ENCODE measurements around the gene SF3B2. TPM values are rescaled to one million over a fixed set of nuclear protein-coding genes. Genes with fewer than 3 reads are reported as not detected.
"Not testable (repeated sequence)": the region's sequence is repeated elsewhere in the genome, so short reads cannot be mapped to it uniquely, and the experiment has no call there.

The SF3B2 gene
- total RNA-seq, 6 donors from 2014 or later, result 142 to 193 (median 173) TPM

DNA sequence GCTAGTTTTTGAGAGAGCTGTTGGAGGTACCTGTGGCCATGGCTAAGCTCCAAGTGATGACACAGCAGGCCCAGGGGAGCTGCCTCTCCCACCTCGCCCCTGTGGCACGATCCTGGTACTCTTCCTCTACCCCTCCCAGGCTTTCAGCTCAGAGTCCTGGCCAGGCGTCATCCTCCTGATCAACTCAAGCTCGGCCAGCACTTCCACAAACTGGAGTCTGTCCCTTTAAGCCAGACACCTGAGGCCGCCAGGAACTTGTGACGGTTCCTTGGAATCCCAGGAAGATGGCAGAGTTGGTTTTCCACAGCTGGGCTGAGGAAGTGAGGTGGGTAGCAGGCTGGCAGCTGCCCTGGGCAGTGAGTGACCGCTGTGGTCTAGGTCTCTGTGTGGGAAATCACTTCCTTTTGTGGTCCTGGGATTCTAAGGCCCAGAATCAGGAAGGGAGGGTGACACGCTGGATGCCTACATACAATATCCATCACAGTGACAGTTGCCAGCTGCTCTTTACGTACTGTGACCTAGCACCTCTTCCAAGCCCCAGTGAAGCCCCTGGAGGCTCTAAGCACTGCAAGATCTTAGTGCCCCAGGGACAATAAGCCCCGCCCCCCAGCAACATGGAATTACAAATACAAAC lies 43.6 kb upstream of the SF3B2 start:
- no peak for DNase-seq
- WGBS, 2 donors, result 51 to 62% methylated on average over 4 to 10 of the region's 10 CpGs
- no peak for ATAC-seq (ENCODE audit: low FRiP score in 2 of 2)

GRCh38 chr11:66010036-66010435 lies 42.1 kb upstream of the SF3B2 start:
- not testable (repeated sequence) for H3K9me3 ChIP-seq; H3K36me3 ChIP-seq; H3K27ac ChIP-seq; DNase-seq; H3K4me3 ChIP-seq; ATAC-seq (ENCODE audit: low FRiP score in 2 of 2)
- peaks cover 0 to 12% (median 5%) of the 10 kb centered on the region in 4 donors for H3K27me3 ChIP-seq
- WGBS, 2 donors, result 67 to 80% methylated on average over 4 of the region's 4 CpGs
- peaks cover 9 to 24% (median 14%) of the 10 kb centered on the region in 4 donors for H3K4me1 ChIP-seq

More for the DNA sequence above, 43.6 kb upstream of the SF3B2 start:
- no peak overlapping the region for H3K27ac ChIP-seq
- H3K27me3 ChIP-seq, result peaks cover 0 to 12% (median 5%) of the 10 kb centered on the region in 4 donors
- peaks cover 0 to 17% (median 8%) of the 10 kb centered on the region in 4 donors for H3K36me3 ChIP-seq
- H3K4me3 ChIP-seq, result no peak overlapping the region
- peaks cover 8 to 22% (median 13%) of the 10 kb centered on the region in 4 donors for H3K4me1 ChIP-seq
- TF ChIP-seq POLR2AphosphoS5 (IDR thresholded peaks at IDR 0.05) (no peak), CTCF (IDR thresholded peaks at IDR 0.05) (no peak), POLR2A (IDR thresholded peaks at IDR 0.05) (no peak), EP300 (IDR thresholded peaks at IDR 0.05) (no peak)
- no peaks in the 10 kb centered on the region for H3K9me3 ChIP-seq

DNA sequence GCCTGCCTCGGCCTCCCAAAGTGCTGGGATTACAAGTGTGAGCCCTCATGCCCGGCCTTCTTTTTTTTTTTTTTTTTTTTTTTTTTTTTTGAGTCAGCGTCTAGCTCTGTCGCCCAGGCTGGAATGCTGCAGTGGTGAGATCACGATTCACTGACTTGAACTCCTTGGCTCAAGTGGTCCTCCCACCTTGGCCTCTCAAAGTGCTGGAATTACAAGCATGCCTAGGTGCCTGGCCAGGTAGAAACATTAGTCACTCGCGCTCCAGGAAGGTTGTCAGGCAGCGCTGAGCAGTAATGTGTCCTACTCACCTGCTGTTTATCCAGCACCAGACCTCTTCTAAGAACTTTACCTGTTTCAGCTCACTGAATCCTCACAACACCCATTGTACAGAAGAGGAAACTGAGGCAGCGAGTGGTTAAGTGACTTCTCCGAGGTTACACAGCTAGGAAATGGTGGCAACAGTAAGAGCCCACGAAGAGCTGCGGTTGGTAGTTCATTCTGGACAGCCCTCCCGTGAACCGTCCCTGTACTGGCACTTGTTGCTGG lies 40.9 kb upstream of the SF3B2 start:
- peak overlapping the region; percentile 50 to 79 (median 74) for H3K27ac ChIP-seq
- TF ChIP-seq EP300 (IDR thresholded peaks at IDR 0.05), result no peak
- no peak for TF ChIP-seq CTCF (IDR thresholded peaks at IDR 0.05)
- peak in 2 of 4 donors; percentile 29 to 36 for TF ChIP-seq POLR2A (IDR thresholded peaks at IDR 0.05)
- peak; percentile 28 to 60 for TF ChIP-seq POLR2AphosphoS5 (IDR thresholded peaks at IDR 0.05)
- H3K27me3 ChIP-seq, result peaks cover 0 to 12% (median 5%) of the 10 kb centered on the region in 4 donors
- DNase-seq (peak in 1 of 2 donors; percentile 93), ATAC-seq (ENCODE audit: low FRiP score in 2 of 2) (peak; percentile 65 to 85)
- peak overlapping the region in 3 of 4 donors; percentile 5 to 28 (median 24) for H3K4me3 ChIP-seq
- peaks cover 9 to 30% (median 16%) of the 10 kb centered on the region in 4 donors for H3K4me1 ChIP-seq
- H3K36me3 ChIP-seq, result no peaks in the 10 kb centered on the region
- no peaks in the 10 kb centered on the region for H3K9me3 ChIP-seq
- 32 to 48% methylated on average over 12 to 14 of the region's 14 CpGs for WGBS, 2 donors

- Histone ChIP-seq H3K4me3 (peak within 1 kb of the TSS in 3 of 4 donors; percentile 5 to 28 (median 24)), H3K27me3 (peaks cover 0 to 12% (median 5%) of the 10 kb centered on the region in 4 donors), H3K27ac (peak within 1 kb of the TSS; percentile 50 to 79 (median 74)), H3K36me3 (no peaks in the 10 kb centered on the region), H3K9me3 (no peaks in the 10 kb centered on the region), H3K4me1 (peaks cover 9 to 30% (median 16%) of the 10 kb centered on the region in 4 donors)
- TF ChIP-seq POLR2A (IDR thresholded peaks at IDR 0.05) (no peak), CTCF (IDR thresholded peaks at IDR 0.05) (no peak), POLR2AphosphoS5 (IDR thresholded peaks at IDR 0.05) (no peak), EP300 (IDR thresholded peaks at IDR 0.05) (no peak)
- ATAC-seq (ENCODE audit: low FRiP score in 2 of 2), result peak in 1 of 2 donors; percentile 33
- peak in 1 of 2 donors; percentile 89 for DNase-seq
- 10 to 16% methylated on average over 16 of the region's 61 CpGs for WGBS, 2 donors
Observed at GRCh38 chr11:66011785-66012303, 40.3 kb upstream of the SF3B2 start, which contains the start of gene CST6. Gene CST6, plus strand, starts transcription at chr11:66012008. Its CDS starts 37 bp downstream, at chr11:66012045.

DNA sequence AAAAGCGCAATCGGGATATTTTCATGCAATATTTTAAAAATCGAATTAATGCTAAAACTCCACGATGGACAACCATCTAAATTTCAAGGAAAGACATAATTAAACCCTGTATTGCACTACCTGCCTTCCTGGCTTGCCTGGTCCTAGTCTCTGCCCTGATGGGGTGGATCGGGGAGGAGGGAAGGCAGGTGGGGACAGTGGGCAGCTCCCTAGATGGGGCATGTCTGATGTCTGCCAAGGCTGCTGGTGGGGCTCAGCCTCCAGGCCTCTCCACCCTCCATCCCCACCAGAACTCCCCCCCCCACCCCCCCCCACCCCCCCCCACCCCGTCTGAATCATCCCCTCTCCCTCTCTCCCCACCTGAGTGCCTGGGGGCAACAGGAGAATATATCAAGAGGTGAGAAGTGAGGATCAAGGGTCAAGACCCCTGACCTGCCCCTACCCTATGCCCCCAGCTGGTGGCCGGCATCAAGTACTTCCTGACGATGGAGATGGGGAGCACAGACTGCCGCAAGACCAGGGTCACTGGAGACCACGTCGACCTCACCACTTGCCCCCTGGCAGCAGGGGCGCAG lies 39.7 kb upstream of the SF3B2 start:
- DNase-seq (no peak), ATAC-seq (ENCODE audit: low FRiP score in 2 of 2) (no peak)
- TF ChIP-seq CTCF (IDR thresholded peaks at IDR 0.05) (no peak), POLR2A (IDR thresholded peaks at IDR 0.05) (no peak)
- 57 to 86% methylated on average over 5 to 12 of the region's 12 CpGs for WGBS, 2 donors
- H3K27ac ChIP-seq, result peak overlapping the region; percentile 50 to 79 (median 74)
- no peaks in the 10 kb centered on the region for H3K9me3 ChIP-seq
- H3K4me3 ChIP-seq, result peak overlapping the region in 1 of 4 donors; percentile 24
- H3K36me3 ChIP-seq, result no peaks in the 10 kb centered on the region
- peaks cover 9 to 30% (median 16%) of the 10 kb centered on the region in 4 donors for H3K4me1 ChIP-seq
- peaks cover 0 to 12% (median 5%) of the 10 kb centered on the region in 4 donors for H3K27me3 ChIP-seq

All from upper lobe of left lung (tissue), 6 donors.